GM12872 (cell line): ENCODE results near the gene TLR4.
A peak's percentile ranks its signal among the peaks of the same experiment; 100 is the strongest.

Experiments used
- CTCF ChIP-seq: IDR thresholded peaks from 3 replicates; pipeline ENCODE4 v1.5.1; 2011; ENCODE audit warnings: low read depth, mild to moderate bottlenecking, low read length, moderate library complexity; ENCODE audit not compliant: insufficient read depth

The TLR4 gene

GRCh38 chr9:117697046-117697445, 7.2 kb upstream of the TLR4 start:
- TF ChIP-seq CTCF: no peak

- TF ChIP-seq CTCF: no peak
Observed at GRCh38 chr9:117703537-117703936, 666 bp upstream of the TLR4 start.

GRCh38 chr9:117704597-117704996, 394 bp downstream of the TLR4 start:
- no peak for TF ChIP-seq CTCF

GRCh38 chr9:117705386-117705785, 1.2 kb downstream of the TLR4 start:
- TF ChIP-seq CTCF: no peak

- no peak for TF ChIP-seq CTCF
Observed at GRCh38 chr9:117706421-117707116, 2.4 kb downstream of the TLR4 start.

- no peak for TF ChIP-seq CTCF
Observed at GRCh38 chr9:117707561-117707960, 3.4 kb downstream of the TLR4 start.

- no peak for TF ChIP-seq CTCF
Observed at GRCh38 chr9:117709936-117710335, 5.7 kb downstream of the TLR4 start.

- TF ChIP-seq CTCF: peak; percentile 36; the same call in 2 of the 3 replicates
Observed at GRCh38 chr9:117714282-117714681, 10.1 kb downstream of the TLR4 start.
